Upper lobe of right lung (tissue), 1 donor: Measurements from ENCODE around the gene QARS1. TPM values are rescaled to one million over a fixed set of nuclear protein-coding genes. Genes with fewer than 3 reads are reported as not detected.

Source experiments
- ATAC-seq: fragments of 200-7000 bp; cut with Tn5 transposase; one replicate; pipeline ENCODE4 v1.9.1; 2020; ENCODE audit warnings: mild to moderate bottlenecking, moderate library complexity
- DNase-seq: peaks from one replicate; pipeline ENCODE4 v3.0.0-alpha.2; 2020
- H3K27ac ChIP-seq: fragments of 200-600 bp; one replicate; pipeline ENCODE4 v1.8.0; 2022
- H3K27me3 ChIP-seq: fragments of 200-600 bp; one replicate; pipeline ENCODE4 v1.8.0; 2022; ENCODE audit warnings: mild to moderate bottlenecking
- H3K36me3 ChIP-seq: fragments of 200-600 bp; one replicate; pipeline ENCODE4 v1.8.0; 2022
- H3K4me1 ChIP-seq: fragments of 200-600 bp; one replicate; pipeline ENCODE4 v1.8.0; 2022
- H3K4me3 ChIP-seq: fragments of 200-600 bp; one replicate; pipeline ENCODE4 v1.8.0; 2022; ENCODE audit warnings: mild to moderate bottlenecking
- H3K9me3 ChIP-seq: fragments of 200-600 bp; one replicate; pipeline ENCODE4 v1.8.0; 2022
- intact Hi-C: fragments of 100-400 bp; cut with DNase I; formaldehyde crosslinking; loops from one replicate; pipeline ENCODE4 v1.11.0; 2022
- total RNA-seq: library from RNA; stranded (reverse); fragmentation: NEBNext Ultra II Directional; extraction: Animal tissue kit (Norgen Biotek cat#: 25700); gene quantifications from one replicate; pipeline ENCODE4 v1.2.1, GENCODE V29; 2021
- TF ChIP-seq, protein P1 (sequence below): fragments of 200-600 bp; IDR thresholded peaks from one replicate; pipeline ENCODE4 v1.8.0; 2022; ENCODE audit warnings: antibody characterized with exemption
- donor health status: DM: no; HTN: yes; CAD: no; lungs with severe emphysema.

QARS1 gene
- total RNA-seq, 1 donor from 2014 or later: 172 TPM

DNA sequence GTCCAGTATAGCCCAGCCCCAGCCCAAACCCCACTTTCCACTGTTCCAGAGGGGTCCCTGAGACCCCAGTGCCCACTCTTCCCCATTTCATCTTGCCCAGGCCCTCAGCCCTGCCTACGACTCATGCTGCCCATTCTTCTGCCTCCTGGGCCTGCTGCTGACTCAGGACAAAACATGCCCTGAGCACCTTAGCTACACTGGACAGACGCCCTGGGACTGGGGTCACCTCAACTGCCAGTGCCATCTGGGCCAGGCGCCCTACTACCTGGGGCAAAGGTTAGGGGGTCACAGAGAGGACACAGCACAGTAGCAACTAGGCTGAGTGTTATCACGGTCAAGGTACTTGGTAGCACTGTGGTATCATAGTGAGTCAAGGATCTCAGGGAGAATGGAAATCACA lies 30.9 kb upstream of the QARS1 start:
- Histone ChIP-seq H3K27me3 (no peaks in the 10 kb centered on the region), H3K36me3 (peaks cover 5% of the 10 kb centered on the region), H3K4me1 (peaks cover 10% of the 10 kb centered on the region), H3K4me3 (no peak overlapping the region), H3K27ac (no peak overlapping the region), H3K9me3 (no peaks in the 10 kb centered on the region)
- intact Hi-C loops: no loop called here
- TF ChIP-seq, protein P1, sequence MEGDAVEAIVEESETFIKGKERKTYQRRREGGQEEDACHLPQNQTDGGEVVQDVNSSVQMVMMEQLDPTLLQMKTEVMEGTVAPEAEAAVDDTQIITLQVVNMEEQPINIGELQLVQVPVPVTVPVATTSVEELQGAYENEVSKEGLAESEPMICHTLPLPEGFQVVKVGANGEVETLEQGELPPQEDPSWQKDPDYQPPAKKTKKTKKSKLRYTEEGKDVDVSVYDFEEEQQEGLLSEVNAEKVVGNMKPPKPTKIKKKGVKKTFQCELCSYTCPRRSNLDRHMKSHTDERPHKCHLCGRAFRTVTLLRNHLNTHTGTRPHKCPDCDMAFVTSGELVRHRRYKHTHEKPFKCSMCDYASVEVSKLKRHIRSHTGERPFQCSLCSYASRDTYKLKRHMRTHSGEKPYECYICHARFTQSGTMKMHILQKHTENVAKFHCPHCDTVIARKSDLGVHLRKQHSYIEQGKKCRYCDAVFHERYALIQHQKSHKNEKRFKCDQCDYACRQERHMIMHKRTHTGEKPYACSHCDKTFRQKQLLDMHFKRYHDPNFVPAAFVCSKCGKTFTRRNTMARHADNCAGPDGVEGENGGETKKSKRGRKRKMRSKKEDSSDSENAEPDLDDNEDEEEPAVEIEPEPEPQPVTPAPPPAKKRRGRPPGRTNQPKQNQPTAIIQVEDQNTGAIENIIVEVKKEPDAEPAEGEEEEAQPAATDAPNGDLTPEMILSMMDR: no peak
- ATAC-seq: no peak
- no peak for DNase-seq

DNA sequence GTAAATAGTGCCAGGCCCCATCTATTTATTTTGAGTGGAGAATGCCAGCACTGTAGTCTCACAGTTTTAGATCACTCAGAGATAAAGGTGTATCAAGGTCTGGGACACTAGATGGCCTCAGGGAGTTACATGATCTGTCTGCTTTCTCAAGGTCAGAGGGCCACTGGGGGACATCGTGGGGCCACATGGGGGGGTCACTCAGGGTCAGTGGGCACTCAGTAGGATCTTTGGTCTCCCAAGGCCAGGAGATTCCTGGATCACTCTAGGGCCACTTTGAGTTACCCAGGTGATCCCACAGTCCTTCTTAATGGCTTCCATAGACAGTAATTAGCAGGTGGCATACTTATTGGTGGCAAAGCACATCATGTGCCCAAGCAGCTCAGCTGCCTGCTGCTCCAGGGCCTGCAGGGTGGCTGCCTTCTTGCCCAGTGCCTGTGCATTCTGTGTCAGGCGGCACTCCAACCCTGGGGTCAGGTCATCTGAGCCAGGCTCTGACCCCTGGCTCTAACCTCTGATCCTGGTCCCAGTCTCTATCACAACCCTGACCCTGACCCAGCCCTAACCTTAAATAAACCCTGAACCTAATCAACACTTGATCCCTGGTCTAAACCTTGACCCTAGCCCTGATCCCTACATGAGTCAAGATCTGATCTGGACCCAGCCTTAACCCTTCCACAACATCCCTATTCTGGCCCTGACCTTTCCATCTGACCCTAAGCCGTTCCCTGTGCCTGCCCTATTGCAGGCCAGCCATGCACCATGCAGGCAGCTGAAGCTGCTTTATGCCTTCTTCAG lies 30.1 kb upstream of the QARS1 start:
- Histone ChIP-seq H3K4me3 (no peak overlapping the region), H3K4me1 (peaks cover 10% of the 10 kb centered on the region), H3K36me3 (peaks cover 13% of the 10 kb centered on the region), H3K27ac (no peak overlapping the region), H3K27me3 (no peaks in the 10 kb centered on the region), H3K9me3 (no peaks in the 10 kb centered on the region)
- intact Hi-C loops: no loop called here
- ATAC-seq (no peak), DNase-seq (no peak)
- TF ChIP-seq, protein P1: no peak

DNA sequence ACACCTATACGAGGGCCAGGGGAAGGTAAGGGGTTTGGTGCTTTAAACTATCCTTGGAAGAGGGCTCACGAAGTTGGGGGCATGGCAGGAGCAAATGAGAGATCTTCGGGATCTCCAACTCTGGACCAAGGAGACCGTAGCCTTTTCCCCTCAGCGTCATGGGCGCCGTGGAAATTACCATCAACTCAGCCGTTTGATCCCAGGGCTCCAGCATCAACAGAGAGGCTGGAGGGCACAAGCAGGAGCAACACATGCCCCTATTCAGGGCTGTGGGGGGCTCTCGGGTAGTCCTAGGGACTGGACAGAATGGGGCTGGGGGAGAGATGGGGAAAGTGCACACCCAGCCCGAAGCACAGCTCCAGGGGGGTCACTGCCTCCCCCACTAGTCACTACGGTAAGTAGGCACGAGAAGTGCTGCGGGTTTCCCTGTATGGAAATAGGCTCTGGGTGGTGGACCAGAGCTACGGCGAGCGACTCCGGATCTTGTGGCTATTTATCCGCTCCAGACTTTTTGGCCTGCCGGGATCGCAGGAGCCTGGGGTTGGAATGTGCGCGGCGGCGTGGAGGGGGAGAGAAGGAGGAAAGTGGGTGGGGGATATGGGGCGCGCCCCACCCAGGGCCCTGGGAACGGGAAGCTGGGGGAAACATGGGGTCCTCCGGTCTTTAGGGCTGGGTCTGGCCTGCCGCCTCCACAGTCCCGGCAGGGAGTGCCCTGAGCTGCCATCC lies 28.8 kb upstream of the QARS1 start:
- intact Hi-C loops: no loop called here
- TF ChIP-seq, protein P1: no peak
- Histone ChIP-seq H3K9me3 (no peaks in the 10 kb centered on the region), H3K27me3 (no peaks in the 10 kb centered on the region), H3K27ac (peak overlapping the region; percentile 88), H3K4me3 (peak overlapping the region; percentile 88), H3K4me1 (peaks cover 10% of the 10 kb centered on the region), H3K36me3 (peaks cover 25% of the 10 kb centered on the region)
- peak; percentile 89 for ATAC-seq
- DNase-seq: peak; percentile 90

DNA sequence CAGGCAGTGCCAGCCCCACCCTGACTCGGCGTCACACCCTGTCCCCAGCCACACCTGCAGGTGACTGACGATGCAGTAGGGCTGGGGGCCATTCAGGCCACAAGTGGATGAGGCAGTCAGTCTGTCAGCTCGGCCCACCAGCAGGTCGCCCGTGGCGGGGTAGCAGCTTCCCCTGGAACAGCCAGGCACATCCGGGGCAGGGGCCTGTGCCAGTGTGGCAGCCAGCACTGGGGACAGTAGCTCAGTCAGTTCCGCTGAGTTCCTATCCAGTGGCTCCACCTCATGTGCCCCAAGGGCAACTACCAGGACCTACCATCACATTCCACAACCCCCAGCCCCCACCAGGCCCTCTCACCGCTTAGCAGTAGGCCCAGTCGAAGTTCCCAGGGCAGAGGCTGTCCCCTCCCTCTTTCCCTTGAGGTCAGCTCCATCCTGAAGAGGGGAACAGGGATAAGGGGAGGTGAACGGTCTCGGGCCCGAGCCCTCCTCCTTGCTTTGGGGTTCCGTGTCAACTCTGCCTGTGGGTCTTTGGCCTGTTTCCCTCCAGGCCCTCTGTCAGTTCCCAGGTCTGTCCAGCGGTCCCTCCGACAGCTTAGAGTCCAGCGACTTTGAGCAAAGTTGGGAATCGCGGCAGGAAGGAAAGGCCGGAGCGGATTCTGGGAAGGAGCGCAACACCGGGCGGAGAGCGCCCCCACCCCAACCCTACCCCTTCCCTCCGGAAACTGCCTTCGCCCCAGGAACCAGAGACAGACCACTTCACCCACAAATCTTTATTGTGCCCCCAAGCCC lies 28.1 kb upstream of the QARS1 start, which contains the start of gene LAMB2:
TSS of gene LAMB2 (minus strand) at position 614 of the 789 bp plus-strand sequence. CDS start at position 431, 183 bp downstream.
- intact Hi-C loops: no loop called here
- peak; percentile 76 for ATAC-seq

DNA sequence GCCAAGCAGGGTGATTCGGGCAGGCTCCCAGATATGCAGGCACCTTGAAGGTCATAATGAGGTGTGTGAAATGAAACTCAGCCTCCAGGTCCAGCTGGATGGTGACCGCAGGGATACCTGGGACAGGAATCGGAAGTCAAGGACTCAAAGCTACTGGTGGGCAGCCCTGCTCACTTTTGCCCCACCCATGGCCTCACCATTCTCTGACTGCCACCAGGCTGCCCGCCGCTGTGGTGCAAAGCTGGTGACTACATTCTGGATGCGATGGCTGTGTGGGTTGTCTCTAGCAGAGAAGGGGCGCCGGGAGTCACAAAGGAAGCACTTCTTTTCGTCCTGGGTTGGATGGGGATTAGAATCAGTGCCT lies 27.5 kb upstream of the QARS1 start:
- H3K4me1 ChIP-seq: peaks cover 10% of the 10 kb centered on the region
- ATAC-seq: no peak
- peak overlapping the region; percentile 88 for H3K4me3 ChIP-seq
- DNase-seq: no peak
- H3K9me3 ChIP-seq: no peaks in the 10 kb centered on the region
- peaks cover 34% of the 10 kb centered on the region for H3K36me3 ChIP-seq
- H3K27ac ChIP-seq: peak overlapping the region; percentile 88
- H3K27me3 ChIP-seq: no peaks in the 10 kb centered on the region
- intact Hi-C loops: no loop called here
- TF ChIP-seq, protein P1: no peak

More for the DNA sequence above, 28.1 kb upstream of the QARS1 start, which contains the start of gene LAMB2:
- Histone ChIP-seq H3K4me3 (peak within 1 kb of the TSS; percentile 88), H3K4me1 (peaks cover 10% of the 10 kb centered on the region), H3K27ac (peak within 1 kb of the TSS; percentile 88), H3K9me3 (no peaks in the 10 kb centered on the region), H3K36me3 (peaks cover 32% of the 10 kb centered on the region), H3K27me3 (no peaks in the 10 kb centered on the region)
- peak; percentile 80 for DNase-seq
- TF ChIP-seq, protein P1: no peak
